OCI-LY3 (cell line): ENCODE results near the gene KCNJ4.

Experiments used
- CTCF ChIP-seq: fragments of 200-600, 300-600 bp; sonication (generic); IDR thresholded peaks from 2 replicates; pipeline ENCODE4 v1.5.1; 2014; ENCODE audit warnings: antibody characterized with exemption, low read length, low read depth
- EZH2phosphoT487 ChIP-seq: fragments of 200-600 bp; shearing (Covaris generic); IDR thresholded peaks from 2 replicates; pipeline ENCODE4 v1.6.1; 2018; ENCODE audit warnings: antibody characterized with exemption, mixed run types, low read depth

GRCh38 chr22:38446018-38446601 is 8.9 kb downstream of the KCNJ4 start:
- TF ChIP-seq CTCF = no peak
- no peak for TF ChIP-seq EZH2phosphoT487
